ENCODE data around the gene ESRP2.

Gene ESRP2

DNA sequence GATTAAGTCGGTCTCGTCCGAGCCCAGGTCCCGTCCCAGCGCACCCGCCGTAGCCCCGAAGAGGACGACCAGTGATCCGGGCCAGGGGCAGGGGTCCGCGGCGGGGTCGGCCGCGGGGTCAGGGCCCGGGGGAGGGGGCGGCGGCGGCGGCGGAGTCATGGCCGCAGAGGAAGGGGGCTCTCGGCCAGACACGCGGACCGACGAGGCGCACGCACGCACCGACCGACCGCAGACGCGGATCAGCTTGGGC is at the start of gene ESRP2:
Gene ESRP2 (minus strand): TSS at position 241 of the 250 bp plus-strand sequence. CDS start 82 bp downstream, at position 159.
- DNase-seq, result no peak

DNA sequence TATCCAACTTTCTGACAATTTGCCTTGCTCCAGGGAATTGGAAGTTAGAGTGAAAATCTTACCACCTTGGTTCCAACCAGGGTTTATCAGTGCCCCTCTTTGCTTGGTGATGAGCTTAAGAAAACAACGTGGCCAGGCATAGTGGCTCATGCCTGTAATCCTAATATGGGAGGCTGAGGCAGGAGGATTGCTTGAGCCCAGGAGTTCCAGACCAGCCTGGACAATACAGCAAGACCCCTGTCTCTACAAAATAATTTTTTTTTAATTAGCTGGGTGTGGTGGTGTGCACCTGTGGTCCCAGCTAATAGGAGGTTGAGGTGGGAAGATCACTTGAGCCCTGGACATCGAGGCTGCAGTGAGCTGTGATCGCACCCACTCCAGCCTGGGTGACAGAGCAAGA is 49.8 kb upstream of the ESRP2 start:
- DNase-seq, result no peak

DNA sequence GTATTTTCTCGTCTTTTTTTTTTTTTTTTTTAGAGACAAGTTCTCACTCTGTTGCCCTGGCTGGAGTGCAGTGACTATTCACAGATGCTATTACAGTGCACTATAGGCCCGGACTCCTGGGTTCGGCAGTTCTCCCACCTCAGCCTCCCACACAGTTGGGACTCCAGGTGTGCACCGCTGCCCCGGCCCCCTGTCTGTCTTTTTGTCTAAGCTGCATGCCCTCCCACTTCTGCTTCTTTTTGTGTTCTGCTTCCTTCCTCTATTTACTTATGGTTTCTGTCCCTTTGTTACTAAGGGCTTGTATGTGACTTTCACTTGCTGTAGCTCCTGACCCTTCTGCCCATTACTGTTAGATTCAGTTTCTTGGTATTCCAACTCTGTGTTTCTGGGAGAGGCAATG is 48.9 kb upstream of the ESRP2 start:
- no peak for DNase-seq

DNA sequence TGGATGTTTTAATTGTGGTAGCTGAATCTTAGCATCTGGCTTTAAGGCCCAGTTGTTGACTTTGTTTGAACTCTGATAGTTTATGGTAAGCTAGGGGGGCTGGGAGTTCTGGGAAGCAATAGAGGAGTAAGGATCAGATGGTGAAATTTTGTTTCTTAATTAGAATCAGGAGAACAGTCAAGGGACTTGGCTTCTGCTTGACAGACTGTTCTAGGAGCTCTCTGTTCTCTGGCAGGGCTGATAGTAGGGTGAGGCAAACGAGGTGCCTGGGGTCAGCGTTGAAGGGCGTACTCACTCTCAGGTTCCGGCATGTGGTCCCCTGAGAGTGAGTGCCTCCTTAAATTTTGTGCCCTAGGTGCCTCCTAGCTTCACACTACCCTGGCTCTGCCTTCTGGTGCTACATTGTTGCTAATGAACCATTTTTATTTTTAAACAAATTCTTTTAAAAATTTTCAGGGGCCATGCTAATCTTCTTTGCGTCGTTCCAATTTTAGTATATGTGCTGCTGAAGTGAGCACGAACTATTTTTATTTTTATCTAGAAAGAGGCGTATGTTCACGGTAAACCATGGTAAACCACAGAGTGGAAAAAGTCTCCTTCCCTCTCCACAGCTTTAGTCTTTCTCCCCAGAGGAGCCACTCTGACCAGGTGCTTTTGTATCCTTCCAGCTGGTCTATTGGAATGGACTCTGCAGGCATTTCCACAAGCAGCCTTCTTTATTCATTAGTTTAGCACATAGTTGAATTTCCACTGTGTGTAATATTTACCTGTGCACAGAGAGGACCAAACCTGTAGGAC is 48.1 kb upstream of the ESRP2 start:
- no peak for DNase-seq

DNA sequence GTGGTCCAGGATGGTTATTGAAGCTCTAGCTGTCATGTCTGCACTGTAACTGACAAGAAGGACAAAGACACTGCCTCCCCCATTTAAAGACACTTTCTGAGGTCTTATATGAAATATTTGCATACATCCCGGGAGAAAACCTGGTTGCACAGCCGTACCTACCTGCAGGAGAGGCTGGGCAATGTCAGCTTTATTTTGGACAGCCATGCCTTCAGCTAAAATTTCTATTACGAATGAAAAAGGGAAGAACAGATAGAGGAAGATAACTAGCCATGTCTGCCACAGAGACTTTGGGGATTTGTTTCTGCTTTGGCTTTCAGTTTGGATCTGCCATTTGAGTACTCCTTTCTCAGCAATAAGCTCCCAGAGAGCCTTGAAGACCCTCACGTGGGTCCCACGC is 47.4 kb upstream of the ESRP2 start:
- DNase-seq, result no peak

DNA sequence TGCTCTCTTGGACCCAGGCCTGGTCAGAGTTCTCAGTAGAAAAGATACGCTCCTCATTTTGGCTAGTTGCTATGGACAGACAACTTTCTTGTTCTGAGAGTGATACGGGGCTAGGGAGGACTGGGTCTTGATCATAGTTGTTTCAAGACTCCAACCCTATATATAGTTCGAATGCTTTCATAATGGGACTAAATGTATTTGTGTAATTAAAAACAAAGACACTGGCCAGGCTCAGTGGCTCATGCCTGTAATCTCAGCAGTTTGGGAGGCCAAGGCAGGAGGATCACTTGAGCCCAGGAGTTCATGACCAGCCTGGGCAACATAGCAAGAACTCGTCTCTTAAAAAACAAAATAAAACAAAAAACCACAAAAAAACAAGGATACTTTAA is 46.1 kb upstream of the ESRP2 start:
- no peak for DNase-seq

DNA sequence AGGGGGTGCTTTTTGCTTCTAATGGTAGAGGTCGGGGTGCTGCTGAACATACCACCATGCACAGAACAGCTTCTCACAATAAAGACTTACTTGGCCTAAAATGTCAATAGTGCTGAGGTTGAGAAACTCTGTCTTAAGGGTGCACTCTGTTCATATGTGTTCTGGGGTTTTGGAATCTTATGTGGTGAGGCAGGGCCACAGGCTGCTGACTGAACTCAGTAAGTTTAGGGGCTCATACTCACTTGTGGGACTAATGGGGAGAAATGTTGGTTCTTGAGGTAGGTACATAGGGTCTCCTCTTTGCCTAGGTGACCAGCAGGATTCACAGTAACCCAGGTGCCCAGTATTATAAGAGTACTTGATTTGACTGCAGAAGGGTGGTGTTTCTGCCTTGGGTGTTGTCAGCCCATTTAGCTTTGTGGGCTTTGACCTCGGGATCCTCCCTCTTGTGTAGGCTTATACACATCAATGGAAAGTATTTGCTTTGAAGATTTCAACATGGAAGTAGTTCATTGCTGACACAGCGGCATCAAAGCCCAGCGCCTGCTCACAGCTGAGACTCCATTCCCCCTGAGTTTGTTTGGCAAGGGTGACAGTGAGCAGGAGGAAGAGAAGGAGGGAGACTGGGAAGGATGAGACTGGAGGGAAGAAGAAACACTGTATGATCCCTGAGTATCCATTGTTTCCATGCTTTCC is 45.6 kb upstream of the ESRP2 start:
- no peak for DNase-seq

DNA sequence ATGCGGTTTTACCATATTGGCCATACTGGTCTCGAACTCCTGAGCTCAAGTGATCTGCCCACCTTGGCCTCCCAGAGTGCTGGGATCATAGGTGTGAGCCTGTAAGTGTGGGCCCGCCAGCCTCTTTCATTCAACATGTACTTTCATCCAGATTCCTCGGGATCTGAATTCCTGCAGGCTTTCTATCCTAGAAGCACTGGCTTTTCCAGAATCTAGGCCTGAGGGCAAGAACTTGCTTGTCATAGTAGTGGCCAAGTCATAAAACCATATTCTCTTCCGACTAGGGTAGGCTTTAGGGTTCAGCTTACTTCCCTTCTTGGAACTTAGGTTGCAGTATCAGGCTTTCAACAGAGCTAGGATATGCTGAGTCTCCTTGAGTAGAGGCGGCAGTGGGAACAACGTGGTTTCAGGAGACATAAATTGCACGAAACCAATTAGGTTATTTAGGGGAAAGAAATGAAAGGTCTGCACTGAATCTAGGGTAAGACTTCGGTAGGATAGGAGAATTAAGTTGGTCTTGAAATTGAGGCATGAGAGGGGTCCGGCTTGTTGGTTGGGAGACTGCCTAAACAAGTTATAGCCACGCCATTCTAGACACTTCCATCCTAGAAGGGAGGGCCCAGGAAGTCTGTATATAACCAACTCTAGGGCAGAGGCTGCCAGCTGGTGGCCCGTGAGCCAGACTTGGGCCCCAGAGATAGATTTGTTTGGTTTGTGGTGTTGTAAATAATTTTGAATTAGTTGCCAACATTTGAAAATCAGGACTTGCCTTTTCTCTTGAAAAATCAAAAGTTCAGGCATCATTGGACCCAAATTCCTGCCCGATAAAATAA is 44.0 kb upstream of the ESRP2 start:
- DNase-seq, result no peak

DNA sequence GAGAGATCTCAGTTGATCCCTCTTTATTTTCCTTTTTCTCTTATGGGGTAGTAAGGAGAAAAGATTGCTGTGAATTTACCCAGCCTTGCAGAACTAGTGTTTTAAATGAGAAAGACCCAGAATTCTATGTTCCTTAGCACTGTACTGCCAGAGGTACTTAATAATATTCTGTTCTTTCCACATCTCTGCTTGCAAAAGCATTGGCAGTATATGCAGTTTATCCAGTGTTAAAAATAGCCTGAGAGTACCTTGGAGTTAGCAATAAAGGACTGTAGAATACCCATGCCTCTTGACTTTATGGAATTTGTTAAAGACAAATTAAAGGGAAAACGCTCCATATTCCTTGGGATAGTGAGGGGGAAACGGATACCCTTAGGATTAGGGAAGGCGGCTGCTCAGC is 40.3 kb upstream of the ESRP2 start:
- no peak for DNase-seq

DNA sequence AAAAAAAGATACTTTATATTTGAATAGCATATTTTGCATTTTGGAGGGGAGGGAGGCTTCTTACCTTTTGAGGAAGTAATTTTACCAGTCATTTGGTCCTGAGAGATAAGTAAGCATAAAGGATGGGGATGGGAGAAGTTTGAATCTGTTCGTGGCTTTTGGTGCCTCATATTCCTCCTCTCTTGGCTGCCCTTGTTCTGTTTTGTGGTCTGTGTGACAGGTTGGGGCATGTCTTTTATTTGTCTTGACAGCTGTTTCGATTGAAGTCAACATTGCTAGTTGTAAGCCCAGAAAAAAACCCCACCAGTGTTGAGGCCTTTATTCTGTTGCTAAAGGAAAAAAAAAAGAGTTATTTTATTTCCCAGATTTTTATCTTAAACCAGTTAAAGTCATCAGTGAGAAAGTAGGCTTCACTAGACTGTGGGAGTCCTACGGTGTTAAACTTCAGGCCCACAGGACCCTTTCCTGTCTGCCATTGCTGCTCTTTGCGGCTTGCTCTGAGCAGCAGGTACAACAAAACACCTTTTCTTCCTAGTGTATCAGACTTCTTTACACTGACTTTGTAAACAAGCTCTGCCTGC is 39.8 kb upstream of the ESRP2 start:
- DNase-seq, result peak; percentile 93

DNA sequence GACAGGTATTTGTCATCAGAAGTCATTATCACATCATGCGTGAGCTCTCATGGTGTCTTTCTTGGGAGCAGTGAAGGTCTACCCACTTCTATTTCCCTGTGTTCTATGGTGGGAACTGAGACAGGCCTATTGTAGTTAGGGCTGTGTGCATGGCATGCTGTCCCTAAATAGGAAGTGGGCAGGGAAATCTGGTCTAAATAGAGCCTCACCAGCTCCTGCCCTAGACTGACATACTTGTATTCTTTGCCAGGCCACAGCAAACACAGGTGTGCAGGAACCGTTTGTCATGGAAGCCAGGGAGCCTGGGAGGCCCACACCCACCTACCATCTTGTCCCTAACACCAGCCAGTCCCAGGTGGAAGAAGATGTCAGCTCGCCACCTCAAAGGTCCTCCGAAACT is 38.5 kb upstream of the ESRP2 start:
- no peak for DNase-seq

DNA sequence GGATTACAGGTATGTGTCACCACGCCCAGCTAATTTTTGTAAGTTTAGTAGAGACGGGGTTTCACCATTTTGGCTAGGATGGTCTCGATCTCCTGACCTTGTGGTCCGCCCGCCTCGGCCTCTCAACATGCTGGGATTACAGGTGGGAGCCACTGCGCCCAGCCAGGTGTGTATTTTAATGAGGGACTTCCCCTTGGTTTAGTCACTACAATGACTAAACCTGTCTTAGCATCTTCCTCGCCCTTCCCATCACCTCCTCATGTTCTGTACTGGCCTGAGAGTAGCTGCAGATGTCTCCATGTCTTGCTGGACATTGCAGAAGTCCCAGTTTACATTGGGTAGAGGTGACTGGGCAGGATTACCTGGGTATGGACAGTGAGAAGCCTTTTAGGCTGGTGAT is 38.0 kb upstream of the ESRP2 start:
- no peak for DNase-seq

DNA sequence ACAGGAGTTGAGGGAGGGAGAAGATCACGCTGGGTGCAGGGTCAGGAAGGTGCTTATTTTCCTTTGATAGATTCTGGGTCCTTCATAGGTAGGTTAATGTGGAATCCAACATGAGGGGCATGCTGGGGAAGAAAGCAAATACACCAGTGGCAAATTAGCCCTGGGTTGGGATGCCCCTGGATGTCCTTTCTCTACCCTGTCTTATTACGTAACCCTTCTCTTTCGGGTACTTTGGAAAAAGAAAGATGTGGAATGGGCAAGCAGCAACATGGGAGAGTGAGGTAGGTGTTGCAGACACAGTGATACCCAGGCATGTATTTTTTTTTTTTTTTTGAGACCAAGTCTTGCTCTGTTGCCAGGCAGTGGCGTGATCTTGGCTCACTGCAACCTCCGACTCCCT is 37.5 kb upstream of the ESRP2 start:
- DNase-seq, result no peak

DNA sequence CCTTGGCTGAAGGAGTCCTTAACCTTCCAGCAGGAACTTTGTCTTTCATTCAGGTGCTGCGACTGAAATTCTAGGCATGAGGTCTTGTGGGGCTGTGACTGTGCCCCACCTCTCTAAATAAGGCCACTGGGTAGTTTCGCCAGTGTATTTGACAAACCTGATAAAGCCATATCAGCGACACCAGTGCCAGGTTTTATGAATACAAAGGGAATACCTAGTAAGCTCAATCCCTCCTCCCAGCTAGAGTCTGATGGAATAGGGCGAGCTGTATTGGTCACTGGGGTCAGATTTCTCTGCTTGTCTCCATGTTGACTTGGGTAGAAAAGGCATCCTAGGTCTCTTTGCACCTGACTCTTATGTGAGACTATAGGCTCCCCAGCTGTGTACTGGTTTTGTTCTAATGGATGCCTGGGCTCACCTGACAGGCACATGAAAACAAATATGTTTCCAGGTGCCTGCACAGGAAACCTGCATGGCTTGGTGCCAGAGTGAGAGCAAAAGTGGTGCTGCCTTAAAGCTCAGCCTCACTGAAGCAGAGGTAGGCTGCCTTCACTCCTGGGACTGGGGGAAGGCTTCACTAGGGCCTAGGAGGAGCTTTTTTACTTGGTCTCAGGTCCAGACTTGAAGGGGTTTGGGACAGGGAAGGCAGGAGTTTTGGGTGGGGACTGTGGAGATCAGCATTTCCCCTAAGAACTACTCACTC is 36.7 kb upstream of the ESRP2 start:
- peak; percentile 90 for DNase-seq

DNA sequence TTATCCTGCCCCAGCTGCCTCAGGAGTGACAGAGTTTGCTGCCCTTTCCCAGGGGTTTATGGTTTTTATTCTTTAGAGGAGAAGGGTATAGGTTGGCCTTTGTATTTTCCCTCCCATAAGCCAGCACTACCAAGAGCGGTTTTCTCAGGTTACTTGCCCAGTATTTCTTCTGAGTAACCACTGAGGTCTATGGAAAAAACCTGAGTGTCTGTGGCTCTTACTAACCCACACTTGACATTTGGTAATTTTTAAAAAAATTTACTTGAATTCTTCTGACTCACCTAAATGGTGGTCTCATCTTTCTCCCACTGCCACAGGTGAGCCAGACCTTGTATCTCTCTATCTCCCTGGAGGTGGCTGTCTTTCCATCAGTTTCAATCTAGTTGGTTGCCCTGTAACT is 34.4 kb upstream of the ESRP2 start:
- DNase-seq, result no peak

DNA sequence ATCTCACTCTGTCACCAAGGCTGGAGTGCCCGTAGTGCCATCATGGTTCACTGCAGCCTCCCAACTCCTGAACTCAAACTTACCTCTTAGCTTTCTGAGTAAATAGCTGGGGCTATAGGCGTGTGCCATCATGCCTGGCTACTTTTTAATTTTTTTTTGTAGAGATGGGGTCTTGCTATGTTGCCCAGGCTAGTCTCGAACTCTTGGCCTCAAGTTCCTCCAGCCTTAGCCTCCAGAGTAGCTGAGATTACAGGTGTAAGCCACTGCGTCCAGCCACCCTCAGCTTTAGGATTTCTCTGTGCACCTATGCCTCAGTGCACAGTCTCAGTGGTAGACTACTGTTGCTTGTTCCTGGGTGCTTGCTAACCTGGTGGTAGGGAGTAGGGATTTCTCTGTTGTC is 33.9 kb upstream of the ESRP2 start:
- no peak for DNase-seq

DNA sequence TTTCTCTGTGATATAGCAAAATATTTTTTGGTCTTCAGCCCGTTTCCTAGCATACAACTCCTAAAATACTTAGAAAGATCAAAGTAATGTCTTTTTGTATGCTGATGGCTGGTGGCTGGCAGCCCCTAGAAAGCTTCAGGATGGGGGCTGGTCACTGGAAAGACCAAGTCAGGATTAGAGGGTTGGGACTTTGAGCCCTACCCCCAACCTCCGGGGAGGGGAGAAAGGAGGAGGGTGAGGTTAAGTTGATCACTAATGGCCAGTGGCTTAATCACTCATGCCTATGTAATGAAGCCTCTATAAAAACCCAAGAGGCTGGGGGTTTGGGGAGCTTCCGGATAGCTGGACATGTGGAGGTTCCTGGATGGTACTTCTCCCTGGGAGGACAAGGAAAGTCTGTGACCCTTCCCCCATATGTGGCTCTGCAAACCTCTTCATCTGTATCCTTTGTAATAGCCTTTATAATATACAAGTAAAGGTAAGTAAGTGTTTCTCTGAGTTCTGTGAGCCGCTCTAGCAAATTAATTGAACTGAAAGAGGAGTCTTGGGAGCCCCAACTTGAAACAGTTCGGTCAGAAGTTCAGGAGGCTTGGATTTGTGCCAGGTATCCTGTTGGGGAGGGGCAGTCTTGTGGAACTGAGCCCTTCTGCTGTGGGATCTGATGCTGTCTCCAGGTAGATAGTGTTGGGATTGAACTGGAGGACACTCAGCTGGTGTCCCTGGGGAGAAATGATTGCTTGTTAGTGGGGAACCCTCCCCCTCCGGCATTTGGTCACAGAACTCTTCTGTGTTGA is 31.9 kb upstream of the ESRP2 start:
- peak; percentile 93 for DNase-seq

DNA sequence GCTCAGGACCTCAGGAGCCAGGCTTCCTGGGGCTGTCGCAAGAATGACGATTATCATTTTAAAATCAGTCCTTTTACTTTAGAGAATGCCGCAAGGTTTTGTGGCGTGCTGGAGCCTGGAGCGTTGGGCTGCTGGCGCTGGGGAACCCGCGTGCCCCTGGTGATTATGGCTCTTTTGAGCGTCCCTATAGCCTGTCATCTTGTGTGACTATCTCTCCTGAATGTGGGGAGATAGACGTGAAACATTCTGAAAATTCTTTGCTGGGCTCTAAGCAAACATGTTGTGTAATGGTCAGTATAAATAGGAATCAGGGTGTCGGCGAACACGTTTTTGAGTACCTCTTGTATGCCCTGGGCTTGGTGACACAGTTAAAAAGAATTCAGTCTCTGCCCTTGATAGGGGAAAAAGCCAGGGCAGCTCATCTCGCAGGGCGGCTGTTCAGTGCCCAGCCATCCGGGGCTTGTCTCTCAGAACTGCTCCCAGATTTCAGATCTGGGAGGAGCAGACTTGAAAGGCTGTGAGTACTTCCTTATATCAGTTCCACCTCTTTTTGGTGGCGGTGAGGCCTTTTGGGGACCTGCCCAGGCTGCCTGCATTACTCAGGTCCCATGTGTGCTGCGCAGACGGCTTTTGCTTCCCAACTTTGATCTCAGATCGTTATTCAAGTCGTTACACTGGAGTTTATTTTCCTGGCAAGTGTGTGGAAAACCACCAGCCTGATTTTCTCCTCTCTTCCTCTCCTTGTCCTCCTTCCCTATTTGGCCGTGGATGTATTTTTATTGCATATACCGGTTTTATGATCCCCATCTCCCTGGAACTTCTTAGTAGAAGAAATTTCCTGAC is 29.4 kb upstream of the ESRP2 start:
- DNase-seq, result peak; percentile 53

DNA sequence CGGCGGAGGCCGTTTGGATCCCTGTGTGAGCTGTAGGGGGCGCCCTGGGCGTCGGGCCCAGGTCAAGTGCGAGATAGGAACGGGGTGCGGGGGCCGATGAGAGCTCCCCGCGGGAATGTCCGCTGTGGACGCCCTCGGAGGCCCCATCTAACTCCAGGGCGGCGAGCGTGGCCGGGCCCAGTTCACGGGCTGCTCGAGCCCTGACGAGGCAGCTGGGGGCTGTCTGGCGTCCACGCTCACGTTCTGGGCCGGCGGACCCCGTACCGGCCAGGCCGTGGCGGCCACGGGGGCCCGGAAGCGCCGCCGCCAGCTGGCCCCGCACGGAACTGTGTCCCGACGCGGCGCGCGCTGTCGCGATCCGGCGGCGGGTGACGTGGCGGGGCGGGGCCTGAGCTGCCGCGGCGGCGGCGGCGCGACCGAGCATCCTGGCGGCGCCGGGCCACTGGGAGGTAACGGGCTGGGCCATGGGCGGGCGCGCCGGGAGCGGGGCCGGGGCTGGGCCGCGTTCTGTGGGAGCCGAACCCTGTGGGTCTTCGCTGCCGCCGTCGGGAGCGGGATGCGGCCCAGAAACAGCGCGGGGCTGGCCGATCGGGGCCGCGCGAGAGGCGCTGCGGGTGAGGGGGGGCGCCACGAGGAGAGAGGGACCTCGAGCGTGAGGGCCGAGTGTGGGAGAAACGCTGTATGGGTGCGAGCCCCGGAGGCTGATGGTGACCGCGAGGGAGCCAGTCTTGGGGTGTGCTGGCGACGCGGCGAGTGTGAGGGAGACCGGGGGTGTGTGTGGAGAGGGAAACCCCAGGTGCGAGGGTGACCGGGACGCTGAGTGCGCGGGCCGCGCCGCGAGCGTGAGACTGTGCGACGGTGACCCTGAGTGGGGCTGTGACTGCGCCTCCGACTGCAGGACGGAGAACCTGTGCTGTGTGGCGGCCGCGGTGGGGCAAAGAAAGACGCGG is 28.5 kb upstream of the ESRP2 start, which contains the start of gene SLC7A6:
Gene SLC7A6 (plus strand): TSS at position 399 of the 950 bp plus-strand sequence. CDS start 10,201 bp downstream, outside the sequence.
- peak; percentile 59 for DNase-seq

All from NCI-H2171 treated with DMSO at 0.1 percent for 48 hours (cell line).